Dermis microvascular lymphatic vessel endothelial cell (primary cell): ENCODE measurements around the gene SYN1. TPM values are rescaled to one million over a fixed set of nuclear protein-coding genes. Genes with fewer than 3 reads are reported as not detected.

Experiments used
- DNase-seq, 2 donors: peaks; one replicate each; pipeline versions ENCODE4 v3.0.0 to v3.0.0-alpha.2; 2010; ENCODE audit warnings: low read depth in 2 of 2
- total RNA-seq: library from RNA; depleted of rRNA; stranded (reverse); fragments of >200 nt; gene quantifications from 2 replicates; pipeline ENCODE4 v1.2.1, GENCODE V29; 2014

SYN1 gene
- total RNA-seq, 1 donor from 2014 or later, result 0.13 TPM

DNA sequence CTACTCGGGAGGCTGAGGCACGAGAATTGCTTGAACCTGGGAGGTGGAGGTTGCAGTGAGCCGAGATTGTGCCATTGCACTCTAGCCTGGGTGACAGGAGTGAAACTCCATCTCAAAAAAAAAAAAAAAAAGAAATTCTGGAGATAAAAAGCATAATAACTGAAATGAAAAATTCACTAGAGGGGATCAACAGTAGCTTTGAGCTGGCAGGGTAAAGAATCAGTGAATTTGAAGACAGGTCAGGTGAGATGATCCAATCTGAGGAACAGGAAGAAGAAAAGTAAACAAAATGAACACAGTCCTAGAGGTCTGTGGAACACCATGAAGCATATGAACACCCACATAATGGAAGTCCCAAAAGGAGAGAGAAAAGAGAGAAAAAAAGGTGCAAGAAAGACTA is 22.4 kb downstream of the SYN1 start:
- DNase-seq, result no peak

GRCh38 chrX:47596256-47596655 is 23.4 kb downstream of the SYN1 start:
- DNase-seq, result no peak

DNA sequence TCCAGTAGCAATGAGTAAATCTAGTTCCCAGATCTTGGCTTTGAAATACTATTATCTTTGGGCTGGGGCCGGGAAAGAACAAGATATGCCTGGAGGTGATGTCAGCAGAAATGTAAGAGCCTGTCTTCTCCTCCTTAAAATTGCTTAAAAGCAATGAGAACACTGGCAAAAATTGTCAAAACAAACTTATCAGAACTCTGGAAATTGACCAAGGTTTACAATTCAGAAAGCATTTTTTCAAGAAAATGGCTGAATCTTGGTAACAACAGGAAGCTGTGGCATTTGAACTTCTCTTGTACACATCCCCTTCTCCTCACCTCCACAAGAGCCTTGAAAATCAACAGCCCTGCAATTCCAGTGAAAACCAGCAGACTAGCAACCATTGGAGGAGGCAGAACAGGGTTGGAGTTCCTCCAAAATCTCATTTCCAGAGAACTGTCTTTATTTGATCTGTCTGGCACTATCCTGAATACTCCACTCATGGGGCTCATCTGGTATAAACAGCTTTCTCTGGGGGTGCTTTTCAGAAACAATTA is 23.9 kb downstream of the SYN1 start:
- peak in 1 of 2 donors; percentile 52 for DNase-seq

DNA sequence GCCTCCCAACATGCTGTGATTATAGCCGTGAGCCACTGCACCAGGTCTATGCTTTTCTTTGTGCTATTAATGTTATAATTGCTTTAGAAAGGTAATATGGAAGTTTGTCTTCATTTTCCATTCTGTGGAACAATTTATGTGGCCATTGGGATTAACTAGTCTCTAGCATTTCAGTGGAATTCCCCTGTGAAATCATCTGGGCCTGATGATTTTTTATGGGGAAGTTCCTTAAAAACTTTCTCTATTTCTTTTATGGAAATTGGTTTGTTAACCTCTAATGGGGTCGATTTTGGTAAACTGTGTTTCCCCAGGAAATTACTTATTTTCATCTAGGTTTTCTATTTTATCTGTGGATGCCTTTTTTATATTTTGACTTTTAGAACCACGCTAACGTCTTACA is 26.1 kb downstream of the SYN1 start:
- DNase-seq, result no peak

GRCh38 chrX:47590984-47591383 is 28.7 kb downstream of the SYN1 start:
- no peak for DNase-seq

GRCh38 chrX:47587906-47588735 is 31.5 kb downstream of the SYN1 start:
- DNase-seq, result no peak

DNA sequence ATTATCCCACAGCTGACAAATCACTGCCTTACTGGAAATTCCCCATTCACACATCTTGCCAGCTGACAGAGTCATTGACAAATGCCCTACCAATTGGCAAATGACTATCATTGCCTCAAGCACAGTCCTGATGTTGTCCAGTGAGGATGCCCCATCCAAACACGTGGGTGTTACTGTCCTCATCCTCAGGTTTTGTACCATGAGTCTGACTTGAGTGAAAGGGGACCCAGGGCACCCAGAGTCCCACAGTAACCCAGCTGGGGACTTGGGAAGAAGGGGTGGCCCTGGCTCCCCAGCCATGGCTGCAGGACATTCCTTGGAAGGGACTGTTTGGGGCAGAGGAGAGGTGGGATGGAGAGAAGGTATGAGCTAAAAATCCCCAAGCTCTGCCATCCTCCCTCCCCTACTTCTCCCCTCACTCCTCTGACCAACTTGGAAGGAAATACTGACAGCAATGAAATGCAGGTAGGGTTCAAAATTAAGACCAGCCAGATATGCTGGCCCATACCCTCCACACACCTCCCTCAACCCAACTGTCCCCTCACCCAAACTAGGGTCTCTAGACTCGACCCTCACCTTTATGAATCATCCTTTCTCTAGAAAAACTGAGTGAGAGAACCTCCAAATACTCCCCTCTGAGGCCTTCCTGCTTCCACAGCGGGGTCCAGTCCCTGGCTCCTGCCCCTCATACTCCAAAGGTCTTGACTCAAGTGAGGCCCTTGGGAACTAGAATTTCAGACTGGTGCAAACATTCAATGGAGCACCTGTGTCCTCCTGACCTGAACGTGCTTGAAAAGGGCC is 32.4 kb downstream of the SYN1 start:
- DNase-seq, result no peak

DNA sequence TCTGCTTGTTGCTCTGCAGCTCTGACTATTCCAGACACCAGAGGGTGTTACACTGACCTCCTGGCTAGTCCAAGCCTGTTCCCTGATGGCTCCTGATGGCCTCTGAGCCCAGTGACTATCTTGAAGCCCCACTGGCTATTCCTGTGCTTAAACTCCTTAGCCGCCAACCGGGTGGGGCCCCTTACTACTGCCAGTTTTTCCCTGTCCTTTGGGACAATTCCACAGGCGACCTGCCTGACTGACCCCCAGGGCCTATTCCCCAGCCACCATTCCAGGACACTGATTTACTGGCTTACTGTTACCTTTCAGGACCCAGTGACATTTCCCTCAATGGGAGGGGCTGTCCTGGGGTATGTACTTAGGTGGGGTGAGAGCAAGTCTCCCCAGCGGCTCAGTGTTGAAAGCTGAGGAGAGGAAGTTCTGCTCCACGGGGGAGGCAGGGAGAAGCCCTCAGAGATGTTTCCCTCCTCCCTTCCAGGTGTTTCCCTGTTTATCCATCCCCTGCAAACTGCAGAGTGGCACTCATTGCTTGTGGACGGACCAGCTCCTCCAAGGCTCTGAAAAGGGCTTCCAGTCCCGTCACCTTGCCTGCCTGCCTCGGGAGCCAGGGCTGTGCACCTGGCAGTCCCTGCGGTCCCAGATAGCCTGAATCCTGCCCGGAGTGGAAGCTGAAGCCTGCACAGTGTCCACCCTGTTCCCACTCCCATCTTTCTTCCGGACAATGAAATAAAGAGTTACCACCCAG is 33.4 kb downstream of the SYN1 start:
- no peak for DNase-seq

DNA sequence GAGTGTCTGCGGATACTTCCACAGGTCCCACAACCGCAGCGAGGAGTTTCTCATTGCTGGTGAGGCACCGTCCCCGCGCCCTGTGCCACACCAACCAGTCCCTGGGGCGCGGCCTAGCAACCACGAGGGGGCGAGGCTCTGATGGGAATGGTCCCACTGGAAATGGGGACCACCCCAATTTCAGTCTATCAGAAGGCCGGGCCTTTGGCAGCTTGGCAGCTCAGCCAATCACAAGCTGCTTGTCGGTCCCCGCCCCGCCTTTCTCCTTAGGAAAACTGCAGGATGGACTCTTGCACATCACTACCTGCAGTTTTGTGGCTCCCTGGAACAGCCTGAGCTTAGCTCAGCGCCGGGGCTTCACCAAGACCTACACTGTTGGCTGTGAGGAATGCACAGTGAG is 34.4 kb downstream of the SYN1 start:
- no peak for DNase-seq

- peak in 1 of 2 donors; percentile 5 for DNase-seq
Observed at GRCh38 chrX:47584714-47585113, 34.9 kb downstream of the SYN1 start.

GRCh38 chrX:47583240-47583861 is 36.3 kb downstream of the SYN1 start:
- no peak for DNase-seq

GRCh38 chrX:47581731-47582647 is 37.7 kb downstream of the SYN1 start, which contains the start of gene TIMP1:
Gene TIMP1 (plus strand): TSS chrX:47582436. CDS start chrX:47583416, 980 bp downstream.
- peak; percentile 63 to 92 for DNase-seq

GRCh38 chrX:47579537-47579936 is 40.1 kb downstream of the SYN1 start:
- peak; percentile 16 to 78 for DNase-seq

GRCh38 chrX:47578692-47579091 is 41.0 kb downstream of the SYN1 start:
- DNase-seq, result no peak

DNA sequence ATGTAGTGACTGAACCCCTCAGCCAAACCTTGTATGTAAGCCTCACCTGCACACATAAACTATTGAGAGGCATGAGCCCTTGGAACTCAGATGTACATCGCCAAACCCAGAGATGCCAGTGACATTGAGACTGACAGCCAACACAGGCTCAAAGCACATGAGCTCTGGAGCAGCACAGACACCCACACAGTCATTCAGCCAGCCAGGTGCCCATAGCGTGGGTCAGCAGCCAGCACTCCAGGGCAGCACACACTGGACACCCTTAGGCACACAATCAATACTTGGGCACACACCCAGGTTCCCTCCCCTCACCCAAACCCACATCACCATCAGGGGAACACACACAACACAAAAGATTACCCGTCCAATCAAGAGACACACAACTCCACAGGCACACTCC is 41.8 kb downstream of the SYN1 start:
- no peak for DNase-seq

DNA sequence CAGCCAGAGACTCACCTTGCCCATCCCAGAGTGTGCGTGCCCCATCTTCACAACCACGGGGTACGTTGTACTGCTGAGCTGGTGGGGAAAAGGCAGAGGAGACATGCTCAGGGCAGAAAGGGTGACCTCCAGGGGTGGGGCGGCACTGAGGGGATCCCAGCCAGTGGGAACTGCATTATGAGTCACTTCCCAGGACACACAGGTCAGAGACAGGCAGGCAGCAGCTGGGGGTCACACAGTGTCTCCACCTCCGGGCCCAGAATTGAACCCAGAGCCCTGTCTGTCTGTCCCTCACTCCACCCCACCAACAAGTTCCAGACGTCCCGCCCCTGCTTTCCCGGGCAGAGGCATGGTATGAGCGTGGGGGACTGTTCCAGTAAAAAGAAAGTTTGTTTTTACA is 42.2 kb downstream of the SYN1 start:
- peak in 1 of 2 donors; percentile 22 for DNase-seq

DNA sequence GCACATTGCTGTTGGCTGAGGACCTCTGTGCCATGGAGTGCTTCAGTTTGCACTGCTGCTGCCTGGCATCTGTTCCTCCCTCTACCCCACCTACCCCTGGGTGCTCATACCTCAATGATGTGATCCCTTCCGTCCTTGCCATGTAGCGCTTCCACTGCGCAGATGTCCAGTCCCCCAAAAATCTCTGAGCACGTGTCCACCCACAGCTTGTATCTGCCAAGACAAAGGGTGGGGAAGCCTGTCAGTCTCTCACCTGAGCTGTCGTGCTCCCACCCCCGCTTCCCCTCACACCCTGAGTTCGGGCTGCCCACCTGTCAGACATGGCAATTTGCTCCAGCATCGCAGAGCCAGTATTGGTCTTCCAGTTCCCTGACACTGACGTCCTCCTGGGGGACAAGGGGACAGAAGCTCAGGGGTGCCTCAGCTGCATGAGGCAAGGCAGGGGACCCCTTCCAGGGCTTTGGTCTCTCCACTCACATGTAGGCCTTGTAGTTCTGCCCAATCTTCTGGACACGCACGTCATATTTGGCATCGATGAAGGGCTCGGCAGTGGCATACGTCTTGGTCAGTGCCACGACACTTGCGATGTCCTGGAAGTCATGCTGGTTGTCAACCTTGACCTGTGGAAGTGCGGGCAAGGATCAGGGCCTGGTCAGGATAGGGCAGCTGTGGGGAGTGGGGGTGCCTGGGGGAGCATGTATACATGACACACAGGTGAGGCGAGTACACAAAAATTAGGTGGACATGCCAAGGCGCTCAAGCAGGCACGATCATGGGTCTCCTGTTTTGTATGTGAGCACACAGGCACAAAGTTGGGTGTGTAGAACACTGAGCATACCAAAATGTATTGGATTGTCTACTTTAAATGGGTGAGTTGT is 43.4 kb downstream of the SYN1 start:
- DNase-seq, result no peak

DNA sequence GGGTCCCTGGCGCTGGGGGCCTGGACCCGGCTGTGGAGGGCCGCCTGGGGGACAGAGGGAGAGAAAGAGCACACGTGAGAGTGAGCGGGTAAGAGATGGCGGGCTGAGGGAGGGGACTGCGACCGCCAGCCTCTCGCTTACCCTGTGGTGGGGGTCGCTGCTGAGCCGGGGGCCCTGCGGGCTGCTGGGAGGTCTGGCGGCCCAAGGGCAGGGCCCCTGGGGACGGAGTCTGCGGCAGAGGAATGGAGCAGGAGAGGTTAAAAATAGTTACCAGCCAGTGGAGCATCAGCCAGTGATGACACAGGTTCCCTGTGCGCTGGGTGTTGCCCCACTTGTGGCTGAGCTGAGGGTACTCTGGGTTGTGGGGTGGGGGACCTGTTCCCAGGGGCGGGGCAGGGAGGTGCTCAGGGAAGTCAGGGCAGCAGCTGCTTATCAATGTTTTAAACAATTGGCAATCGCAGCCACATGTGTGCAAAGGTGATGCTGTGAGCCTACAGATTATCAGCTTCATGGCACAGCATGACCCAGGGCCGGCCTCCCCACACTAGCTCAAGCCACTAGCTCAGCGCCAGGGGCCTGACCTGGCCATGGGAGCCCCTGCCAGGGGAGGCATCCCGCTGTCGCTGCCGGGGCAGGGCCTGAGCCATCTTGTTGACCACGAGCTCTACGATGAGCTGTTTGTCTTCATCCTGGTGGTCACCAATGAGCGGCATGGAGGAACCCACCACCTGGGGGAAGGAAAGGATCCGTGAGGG is 44.9 kb downstream of the SYN1 start:
- no peak for DNase-seq
